Osteocyte (in vitro differentiated cells): ENCODE data around the gene AIPL1. TPM values are rescaled to one million over a fixed set of nuclear protein-coding genes. Genes with fewer than 3 reads are reported as not detected.

ENCODE experiments used
- DNase-seq: peaks from one replicate; pipeline ENCODE4 v3.0.0; 2021; ENCODE audit warnings: mixed read lengths; ENCODE audit not compliant: unreplicated experiment; ENCODE audit errors: extremely low spot score
- H3K27ac Mint-ChIP-seq: one replicate; pipeline ENCODE4 v1.8.0; 2021; ENCODE audit warnings: mild to moderate bottlenecking, mixed read lengths; ENCODE audit not compliant: unreplicated experiment
- H3K27me3 Mint-ChIP-seq: one replicate; pipeline ENCODE4 v1.8.0; 2021; ENCODE audit warnings: mixed read lengths; ENCODE audit not compliant: unreplicated experiment
- H3K36me3 Mint-ChIP-seq: one replicate; pipeline ENCODE4 v1.8.0; 2021; ENCODE audit warnings: mixed read lengths; ENCODE audit not compliant: unreplicated experiment
- H3K4me1 Mint-ChIP-seq: one replicate; pipeline ENCODE4 v1.8.0; 2021; ENCODE audit warnings: mixed read lengths; ENCODE audit not compliant: unreplicated experiment
- H3K4me3 Mint-ChIP-seq: one replicate; pipeline ENCODE4 v1.8.0; 2021; ENCODE audit warnings: mild to moderate bottlenecking, moderate library complexity, mixed read lengths; ENCODE audit not compliant: unreplicated experiment
- H3K9me3 Mint-ChIP-seq: one replicate; pipeline ENCODE4 v1.8.0; 2021; ENCODE audit warnings: mixed read lengths; ENCODE audit not compliant: unreplicated experiment
- total RNA-seq: library from RNA; stranded (reverse); gene quantifications from 2 replicates; pipeline ENCODE4 v1.2.1, GENCODE V29; 2021
- TF ChIP-seq, protein P1 (sequence below): fragments of 200-600 bp; sonication (generic); IDR thresholded peaks from 2 replicates; pipeline ENCODE4 v1.5.0; 2021; ENCODE audit warnings: antibody characterized with exemption, mild to moderate bottlenecking, moderate library complexity

AIPL1 gene
- total RNA-seq, 1 donor from 2014 or later, result not detected

DNA sequence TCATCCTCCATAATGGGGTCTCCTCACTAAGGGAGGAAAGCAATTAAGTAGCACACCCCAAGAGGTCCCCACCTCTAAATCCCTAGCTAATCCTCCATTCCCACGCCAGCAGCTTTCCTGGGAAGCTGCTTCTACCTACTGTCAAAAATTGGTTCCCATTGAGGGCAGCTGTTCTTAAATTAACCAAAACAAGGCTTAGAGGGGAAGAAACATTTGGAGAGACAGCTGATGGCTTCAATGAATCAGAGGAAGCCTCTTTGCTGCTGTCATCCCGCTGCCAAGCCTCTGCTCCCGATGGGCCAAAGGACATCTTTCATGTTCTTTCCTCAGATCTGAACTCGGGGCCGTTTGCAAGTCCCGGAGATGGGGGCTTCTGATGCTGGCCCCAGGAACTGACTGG is 26.6 kb downstream of the AIPL1 start:
- H3K4me3 Mint-ChIP-seq, result no peak overlapping the region
- no peaks in the 10 kb centered on the region for H3K9me3 Mint-ChIP-seq
- no peaks in the 10 kb centered on the region for H3K4me1 Mint-ChIP-seq
- peaks cover 1% of the 10 kb centered on the region for H3K36me3 Mint-ChIP-seq
- no peak overlapping the region for H3K27ac Mint-ChIP-seq
- no peak for DNase-seq
- TF ChIP-seq, protein P1, sequence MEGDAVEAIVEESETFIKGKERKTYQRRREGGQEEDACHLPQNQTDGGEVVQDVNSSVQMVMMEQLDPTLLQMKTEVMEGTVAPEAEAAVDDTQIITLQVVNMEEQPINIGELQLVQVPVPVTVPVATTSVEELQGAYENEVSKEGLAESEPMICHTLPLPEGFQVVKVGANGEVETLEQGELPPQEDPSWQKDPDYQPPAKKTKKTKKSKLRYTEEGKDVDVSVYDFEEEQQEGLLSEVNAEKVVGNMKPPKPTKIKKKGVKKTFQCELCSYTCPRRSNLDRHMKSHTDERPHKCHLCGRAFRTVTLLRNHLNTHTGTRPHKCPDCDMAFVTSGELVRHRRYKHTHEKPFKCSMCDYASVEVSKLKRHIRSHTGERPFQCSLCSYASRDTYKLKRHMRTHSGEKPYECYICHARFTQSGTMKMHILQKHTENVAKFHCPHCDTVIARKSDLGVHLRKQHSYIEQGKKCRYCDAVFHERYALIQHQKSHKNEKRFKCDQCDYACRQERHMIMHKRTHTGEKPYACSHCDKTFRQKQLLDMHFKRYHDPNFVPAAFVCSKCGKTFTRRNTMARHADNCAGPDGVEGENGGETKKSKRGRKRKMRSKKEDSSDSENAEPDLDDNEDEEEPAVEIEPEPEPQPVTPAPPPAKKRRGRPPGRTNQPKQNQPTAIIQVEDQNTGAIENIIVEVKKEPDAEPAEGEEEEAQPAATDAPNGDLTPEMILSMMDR, result no peak
- H3K27me3 Mint-ChIP-seq, result peaks cover 12% of the 10 kb centered on the region

DNA sequence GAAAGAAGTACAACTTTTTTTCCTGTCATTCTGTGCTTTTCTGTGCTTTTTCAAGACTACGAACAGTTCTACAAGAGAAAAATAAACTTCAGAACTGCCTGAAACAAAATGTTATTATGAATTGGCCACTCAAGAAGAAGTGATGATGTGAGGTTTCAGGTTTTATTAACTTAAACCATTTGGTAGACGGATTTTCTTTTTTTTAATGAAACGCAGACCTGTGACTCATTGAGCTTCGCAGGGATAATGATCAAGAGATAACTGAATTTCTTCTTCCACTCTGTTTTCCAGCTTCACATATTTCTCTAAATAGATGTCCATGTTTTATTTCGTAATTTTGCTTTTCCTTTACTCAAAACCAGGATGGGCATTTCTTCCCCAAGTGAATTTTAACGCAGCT is 32.7 kb downstream of the AIPL1 start:
- DNase-seq, result no peak
- TF ChIP-seq, protein P1, result no peak
- H3K27me3 Mint-ChIP-seq, result peaks cover 15% of the 10 kb centered on the region
- H3K4me1 Mint-ChIP-seq, result no peaks in the 10 kb centered on the region
- peaks cover 1% of the 10 kb centered on the region for H3K36me3 Mint-ChIP-seq
- no peaks in the 10 kb centered on the region for H3K9me3 Mint-ChIP-seq
- H3K27ac Mint-ChIP-seq, result no peak overlapping the region
- H3K4me3 Mint-ChIP-seq, result no peak overlapping the region

DNA sequence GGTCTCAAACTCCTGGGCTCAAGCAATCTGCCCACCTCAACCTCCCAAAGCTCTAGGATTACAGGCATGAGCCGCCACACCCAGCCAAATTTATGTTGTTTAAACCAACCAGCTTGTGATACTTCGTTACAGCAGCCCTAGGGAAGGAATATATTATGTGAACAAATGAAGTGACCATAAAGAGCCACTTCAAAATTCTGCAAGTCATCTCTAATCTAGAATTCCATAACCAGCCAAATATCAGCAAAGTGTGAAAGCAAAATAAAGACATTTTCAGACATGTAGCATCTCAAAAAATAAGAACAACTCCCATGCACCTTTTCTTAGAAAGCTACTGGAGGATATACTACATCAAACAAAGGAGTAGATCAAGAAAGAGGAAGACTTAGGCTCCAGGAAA is 36.0 kb downstream of the AIPL1 start:
- Mint-ChIP-seq H3K27ac (no peak overlapping the region), H3K36me3 (no peaks in the 10 kb centered on the region), H3K4me1 (no peaks in the 10 kb centered on the region), H3K9me3 (no peaks in the 10 kb centered on the region), H3K27me3 (peaks cover 19% of the 10 kb centered on the region), H3K4me3 (no peak overlapping the region)
- TF ChIP-seq, protein P1, result no peak
- no peak for DNase-seq

DNA sequence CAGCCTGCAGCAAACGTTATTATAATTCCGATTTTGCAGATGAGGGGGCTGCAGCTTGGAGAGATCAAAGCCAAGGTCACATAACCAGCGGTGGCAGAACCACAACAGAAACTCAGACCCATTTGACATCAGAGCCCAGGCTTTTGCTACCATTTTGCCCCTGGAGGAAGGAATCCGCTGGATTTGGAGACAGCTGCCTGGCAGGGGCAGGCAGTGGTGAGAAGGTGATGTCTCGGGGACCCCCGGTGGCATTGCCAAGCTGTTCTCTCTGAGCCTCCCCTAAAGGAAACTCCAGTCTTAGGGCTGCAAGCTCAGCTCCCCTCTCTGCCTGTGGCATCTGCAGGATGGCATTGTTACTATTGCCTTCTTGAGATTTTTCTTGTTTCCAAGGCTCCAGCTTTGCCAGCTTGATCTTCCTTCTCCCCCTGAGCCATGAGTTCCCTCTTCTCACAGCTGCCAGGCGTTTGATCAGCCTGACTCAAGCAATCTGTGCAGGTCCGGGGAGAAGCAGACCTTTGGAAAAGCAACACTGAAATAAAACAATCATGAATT is 40.8 kb downstream of the AIPL1 start:
- Mint-ChIP-seq H3K36me3 (no peaks in the 10 kb centered on the region), H3K27me3 (peaks cover 7% of the 10 kb centered on the region), H3K4me3 (no peak overlapping the region), H3K9me3 (no peaks in the 10 kb centered on the region), H3K27ac (no peak overlapping the region), H3K4me1 (no peaks in the 10 kb centered on the region)
- TF ChIP-seq, protein P1, result no peak
- no peak for DNase-seq

GRCh38 chr17:6393351-6393952 is 41.5 kb downstream of the AIPL1 start:
- no peaks in the 10 kb centered on the region for H3K4me1 Mint-ChIP-seq
- TF ChIP-seq, protein P1, result no peak
- H3K27ac Mint-ChIP-seq, result no peak overlapping the region
- DNase-seq, result no peak
- H3K36me3 Mint-ChIP-seq, result no peaks in the 10 kb centered on the region
- H3K27me3 Mint-ChIP-seq, result peaks cover 7% of the 10 kb centered on the region
- H3K4me3 Mint-ChIP-seq, result no peak overlapping the region
- no peaks in the 10 kb centered on the region for H3K9me3 Mint-ChIP-seq
